Panc1 (cell line): ENCODE data around the gene PSIP1. TPM values are rescaled to one million over a fixed set of nuclear protein-coding genes. Genes with fewer than 3 reads are reported as not detected.

Experiments
- ATAC-seq: fragments of 200-7000 bp; cut with Tn5 transposase; 2 replicates; pipeline ENCODE4 v1.9.1; 2020; ENCODE audit warnings: mild to moderate bottlenecking, moderate library complexity
- BruUV-seq: library from RNA; stranded (reverse); fragments of 400-500 nt; replicated peaks from 2 replicates; lab custom pipeline; 2021; lab: Mats Ljungman, UMichigan
- CTCF ChIA-PET: fragments of 300-600 bp; sonication (Branson Sonifier 250); formaldehyde crosslinking; loops from one replicate; lab custom pipeline; 2022; ENCODE audit warnings: antibody characterized with exemption; lab: Charles Lee
- POLR2A ChIA-PET: fragments of 300-600 bp; sonication (Branson Sonifier 250); formaldehyde crosslinking; loops from one replicate; lab custom pipeline; 2022; ENCODE audit warnings: antibody characterized with exemption; lab: Charles Lee
- DNase-seq: peaks from one replicate; pipeline ENCODE4 v3.0.0-alpha.2; 2010; ENCODE audit warnings: low read depth, low spot score
- H3K27ac ChIP-seq: 2 replicates; pipeline ENCODE4 v1.5.1; 2011; ENCODE audit warnings: mild to moderate bottlenecking, low read length, inconsistent platforms
- H3K27me3 ChIP-seq: fragments of 200-500 bp; sonication (Bioruptor generic); 2 replicates; pipeline ENCODE4 v1.6.0; 2014; ENCODE audit warnings: low read length, inconsistent platforms; ENCODE audit not compliant: control insufficient read depth, insufficient read depth
- H3K36me3 ChIP-seq: fragments of 200-500 bp; sonication (Bioruptor generic); 2 replicates; pipeline ENCODE4 v1.5.1; 2014; ENCODE audit warnings: inconsistent platforms, mild to moderate bottlenecking, low read length, moderate library complexity; ENCODE audit not compliant: control insufficient read depth, insufficient read depth
- H3K4me1 ChIP-seq: 2 replicates; pipeline ENCODE4 v1.5.1; 2011; ENCODE audit warnings: inconsistent platforms, mild to moderate bottlenecking, low read length, moderate library complexity; ENCODE audit not compliant: control insufficient read depth, insufficient read depth
- H3K4me3 ChIP-seq, 2 experiments: 2 replicates each; pipeline ENCODE4 v1.5.1; 2011 to 2012; ENCODE audit warnings: low read depth in 2 of 2, low read length in 2 of 2, mild to moderate bottlenecking in 2 of 2, inconsistent platforms in 1 of 2, moderate library complexity in 1 of 2
- H3K9me3 ChIP-seq: fragments of 200-500 bp; sonication (Bioruptor generic); 2 replicates; pipeline ENCODE4 v1.5.1; 2014; ENCODE audit warnings: low read depth, mild to moderate bottlenecking, inconsistent platforms, low read length, moderate library complexity; ENCODE audit not compliant: control insufficient read depth, insufficient read depth
- POLR2AphosphoS5 ChIP-seq: IDR thresholded peaks from 2 replicates; pipeline ENCODE4 v1.6.1; 2012; ENCODE audit warnings: mild to moderate bottlenecking, low read depth, low read length, moderate library complexity
- SIN3A ChIP-seq: IDR thresholded peaks from 2 replicates; pipeline ENCODE4 v1.6.1; 2012; ENCODE audit warnings: low read depth, mild to moderate bottlenecking, low read length, moderate library complexity, borderline replicate concordance; ENCODE audit not compliant: insufficient read depth
- TCF7L2 ChIP-seq: IDR thresholded peaks from 2 replicates; pipeline ENCODE4 v1.6.1; 2011; ENCODE audit warnings: mild to moderate bottlenecking, low read depth, low read length, inconsistent platforms
- in situ Hi-C: cut with HindIII; loops from 2 replicates; pipeline ENCODE4 v1.10.0; 2016; ENCODE audit warnings: low sequenced_read_pairs, low pct_unique_long_range_greater_than_20kb
- intact Hi-C: fragments of 100-400 bp; cut with micrococcal nuclease; formaldehyde crosslinking; loops from one replicate; pipeline ENCODE4 v1.10.0; 2022; ENCODE audit not compliant: unreplicated experiment
- total RNA-seq: library from RNA; stranded (reverse); gene quantifications from one replicate; pipeline ENCODE4 v1.2.1, GENCODE V29; 2021; ENCODE audit not compliant: unreplicated experiment
- TF ChIP-seq, protein P1 (sequence below): fragments of 450-650 bp; IDR thresholded peaks from 2 replicates; pipeline ENCODE4 v1.5.1; 2017; ENCODE audit warnings: mild to moderate bottlenecking
- TF ChIP-seq, protein P2 (sequence below), 2 experiments: IDR thresholded peaks; 2 replicates each; pipeline ENCODE4 v1.6.1; 2011 to 2012; ENCODE audit warnings: low read depth in 2 of 2, control low read depth in 1 of 2, low read length in 1 of 2, mild to moderate bottlenecking in 1 of 2, moderate library complexity in 1 of 2; ENCODE audit not compliant: insufficient read depth in 1 of 2

Gene PSIP1
- total RNA-seq, 1 experiment from 2014 or later, result 30.4 TPM

DNA sequence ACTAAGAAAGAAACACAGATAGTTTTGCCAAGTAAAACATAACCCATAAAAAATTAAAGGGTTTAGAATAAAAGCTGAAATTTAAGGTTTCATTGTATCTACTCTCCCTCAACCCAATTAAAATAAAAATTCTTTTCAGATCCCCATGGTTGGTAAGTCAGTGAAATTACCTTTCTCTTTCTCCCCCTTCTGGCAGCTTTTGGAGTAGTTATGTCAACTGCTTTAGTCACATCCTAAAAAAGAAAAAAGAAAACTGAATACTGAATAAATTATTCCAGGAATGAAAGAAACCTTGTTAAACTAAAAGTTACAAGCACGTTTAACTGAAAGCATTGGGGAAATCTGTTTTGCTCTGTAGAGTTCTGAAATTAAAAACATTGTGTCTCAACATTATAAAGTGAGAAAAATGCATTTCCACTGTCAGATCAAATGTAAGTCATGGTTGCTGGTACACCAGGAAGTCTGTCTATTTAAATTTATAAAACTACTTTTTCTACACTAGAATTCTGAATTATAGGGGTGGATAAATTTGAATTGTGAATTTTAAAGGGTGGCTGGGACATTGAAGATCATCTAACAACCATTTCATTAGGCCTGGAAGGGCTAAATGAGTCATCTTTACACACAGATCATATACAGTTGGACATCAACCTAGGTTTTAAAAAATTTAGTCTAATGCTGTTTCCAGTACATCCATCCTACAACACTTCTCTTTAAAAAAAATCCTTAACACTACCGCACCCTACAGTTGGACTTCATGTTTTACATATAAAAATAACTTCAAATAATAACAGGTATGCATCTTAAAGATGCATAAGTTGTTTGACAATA is 24.7 kb downstream of the PSIP1 start:
- H3K4me1 ChIP-seq, result no peaks in the 10 kb centered on the region
- CTCF ChIA-PET, result interaction anchor here (0.7 kb wide), 1 partner anchor 274 kb away, joined by 6 read pairs; no protein-coding TSS in a partner anchor
- no peaks in the 10 kb centered on the region; the same call in 1 of the 2 replicates for H3K36me3 ChIP-seq
- BruUV-seq, result no TSS peak
- no peak overlapping the region for H3K4me3 ChIP-seq
- no peak overlapping the region for H3K27ac ChIP-seq
- TF ChIP-seq, protein P1, sequence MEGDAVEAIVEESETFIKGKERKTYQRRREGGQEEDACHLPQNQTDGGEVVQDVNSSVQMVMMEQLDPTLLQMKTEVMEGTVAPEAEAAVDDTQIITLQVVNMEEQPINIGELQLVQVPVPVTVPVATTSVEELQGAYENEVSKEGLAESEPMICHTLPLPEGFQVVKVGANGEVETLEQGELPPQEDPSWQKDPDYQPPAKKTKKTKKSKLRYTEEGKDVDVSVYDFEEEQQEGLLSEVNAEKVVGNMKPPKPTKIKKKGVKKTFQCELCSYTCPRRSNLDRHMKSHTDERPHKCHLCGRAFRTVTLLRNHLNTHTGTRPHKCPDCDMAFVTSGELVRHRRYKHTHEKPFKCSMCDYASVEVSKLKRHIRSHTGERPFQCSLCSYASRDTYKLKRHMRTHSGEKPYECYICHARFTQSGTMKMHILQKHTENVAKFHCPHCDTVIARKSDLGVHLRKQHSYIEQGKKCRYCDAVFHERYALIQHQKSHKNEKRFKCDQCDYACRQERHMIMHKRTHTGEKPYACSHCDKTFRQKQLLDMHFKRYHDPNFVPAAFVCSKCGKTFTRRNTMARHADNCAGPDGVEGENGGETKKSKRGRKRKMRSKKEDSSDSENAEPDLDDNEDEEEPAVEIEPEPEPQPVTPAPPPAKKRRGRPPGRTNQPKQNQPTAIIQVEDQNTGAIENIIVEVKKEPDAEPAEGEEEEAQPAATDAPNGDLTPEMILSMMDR, result peak; percentile 22; the same call in 1 of the 2 replicates
- TF ChIP-seq, protein P2, sequence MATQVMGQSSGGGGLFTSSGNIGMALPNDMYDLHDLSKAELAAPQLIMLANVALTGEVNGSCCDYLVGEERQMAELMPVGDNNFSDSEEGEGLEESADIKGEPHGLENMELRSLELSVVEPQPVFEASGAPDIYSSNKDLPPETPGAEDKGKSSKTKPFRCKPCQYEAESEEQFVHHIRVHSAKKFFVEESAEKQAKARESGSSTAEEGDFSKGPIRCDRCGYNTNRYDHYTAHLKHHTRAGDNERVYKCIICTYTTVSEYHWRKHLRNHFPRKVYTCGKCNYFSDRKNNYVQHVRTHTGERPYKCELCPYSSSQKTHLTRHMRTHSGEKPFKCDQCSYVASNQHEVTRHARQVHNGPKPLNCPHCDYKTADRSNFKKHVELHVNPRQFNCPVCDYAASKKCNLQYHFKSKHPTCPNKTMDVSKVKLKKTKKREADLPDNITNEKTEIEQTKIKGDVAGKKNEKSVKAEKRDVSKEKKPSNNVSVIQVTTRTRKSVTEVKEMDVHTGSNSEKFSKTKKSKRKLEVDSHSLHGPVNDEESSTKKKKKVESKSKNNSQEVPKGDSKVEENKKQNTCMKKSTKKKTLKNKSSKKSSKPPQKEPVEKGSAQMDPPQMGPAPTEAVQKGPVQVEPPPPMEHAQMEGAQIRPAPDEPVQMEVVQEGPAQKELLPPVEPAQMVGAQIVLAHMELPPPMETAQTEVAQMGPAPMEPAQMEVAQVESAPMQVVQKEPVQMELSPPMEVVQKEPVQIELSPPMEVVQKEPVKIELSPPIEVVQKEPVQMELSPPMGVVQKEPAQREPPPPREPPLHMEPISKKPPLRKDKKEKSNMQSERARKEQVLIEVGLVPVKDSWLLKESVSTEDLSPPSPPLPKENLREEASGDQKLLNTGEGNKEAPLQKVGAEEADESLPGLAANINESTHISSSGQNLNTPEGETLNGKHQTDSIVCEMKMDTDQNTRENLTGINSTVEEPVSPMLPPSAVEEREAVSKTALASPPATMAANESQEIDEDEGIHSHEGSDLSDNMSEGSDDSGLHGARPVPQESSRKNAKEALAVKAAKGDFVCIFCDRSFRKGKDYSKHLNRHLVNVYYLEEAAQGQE (IDR thresholded peaks at IDR 0.05; ENCODE audit: insufficient read depth in 1 of 2, low read depth in 2 of 2, low read length in 1 of 2), result no peak
- ATAC-seq (no peak), DNase-seq (no peak)
- in situ Hi-C loops, result no loop called here
- POLR2A ChIA-PET, result no interaction called here
- no peaks in the 10 kb centered on the region for H3K9me3 ChIP-seq
- intact Hi-C loops, result no loop called here
- no peaks in the 10 kb centered on the region for H3K27me3 ChIP-seq

DNA sequence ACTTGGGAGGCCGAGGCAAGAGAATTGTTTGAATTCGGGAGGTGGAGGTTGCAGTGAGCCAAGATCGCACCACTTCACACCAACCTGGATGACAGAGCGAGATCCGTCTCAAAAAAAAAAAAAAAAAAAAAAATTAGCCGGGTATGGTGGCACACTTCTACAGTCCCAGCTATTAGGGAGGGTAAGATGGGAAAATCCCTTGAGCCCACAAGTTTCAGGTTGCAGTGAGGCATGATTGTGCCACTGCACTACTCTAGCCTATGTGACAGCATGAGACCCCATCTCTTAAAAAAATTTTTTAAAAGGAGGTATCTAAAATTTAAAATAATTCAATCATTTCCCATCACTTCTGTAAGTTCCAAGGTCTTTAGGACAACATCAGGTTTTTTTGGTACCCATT is 26.0 kb downstream of the PSIP1 start:
- Histone ChIP-seq H3K4me3 (no peak overlapping the region), H3K36me3 (no peaks in the 10 kb centered on the region; the same call in 1 of the 2 replicates), H3K4me1 (no peaks in the 10 kb centered on the region), H3K27me3 (no peaks in the 10 kb centered on the region), H3K27ac (no peak overlapping the region), H3K9me3 (no peaks in the 10 kb centered on the region)
- BruUV-seq, result no TSS peak
- ChIA-PET POLR2A (no interaction called here), CTCF (no interaction called here)
- TF ChIP-seq, protein P2 (IDR thresholded peaks at IDR 0.05; ENCODE audit: insufficient read depth in 1 of 2, low read depth in 2 of 2, low read length in 1 of 2), result no peak
- TF ChIP-seq SIN3A, result no peak
- TF ChIP-seq, protein P1, result no peak
- no peak for TF ChIP-seq POLR2AphosphoS5
- TF ChIP-seq TCF7L2, result no peak
- DNase-seq, result no peak
- no peak for ATAC-seq
- in situ Hi-C loops, result no loop called here
- intact Hi-C loops, result loop anchor here (5.0 kb wide), 1 partner anchor 122 kb away; no protein-coding TSS in a partner anchor
